C4-2B (cell line): ENCODE measurements around the gene RNPS1.

Experiments used
- ZFX ChIP-seq: fragments of 450-650 bp; IDR thresholded peaks from 2 replicates; pipeline ENCODE4 v1.6.1; 2017
- TF ChIP-seq, protein P1 (sequence below): fragments of 450-650 bp; conservative IDR thresholded peaks from 2 replicates; pipeline ENCODE4 v1.5.1; 2017; ENCODE audit warnings: mild to moderate bottlenecking

- TF ChIP-seq, protein P1, sequence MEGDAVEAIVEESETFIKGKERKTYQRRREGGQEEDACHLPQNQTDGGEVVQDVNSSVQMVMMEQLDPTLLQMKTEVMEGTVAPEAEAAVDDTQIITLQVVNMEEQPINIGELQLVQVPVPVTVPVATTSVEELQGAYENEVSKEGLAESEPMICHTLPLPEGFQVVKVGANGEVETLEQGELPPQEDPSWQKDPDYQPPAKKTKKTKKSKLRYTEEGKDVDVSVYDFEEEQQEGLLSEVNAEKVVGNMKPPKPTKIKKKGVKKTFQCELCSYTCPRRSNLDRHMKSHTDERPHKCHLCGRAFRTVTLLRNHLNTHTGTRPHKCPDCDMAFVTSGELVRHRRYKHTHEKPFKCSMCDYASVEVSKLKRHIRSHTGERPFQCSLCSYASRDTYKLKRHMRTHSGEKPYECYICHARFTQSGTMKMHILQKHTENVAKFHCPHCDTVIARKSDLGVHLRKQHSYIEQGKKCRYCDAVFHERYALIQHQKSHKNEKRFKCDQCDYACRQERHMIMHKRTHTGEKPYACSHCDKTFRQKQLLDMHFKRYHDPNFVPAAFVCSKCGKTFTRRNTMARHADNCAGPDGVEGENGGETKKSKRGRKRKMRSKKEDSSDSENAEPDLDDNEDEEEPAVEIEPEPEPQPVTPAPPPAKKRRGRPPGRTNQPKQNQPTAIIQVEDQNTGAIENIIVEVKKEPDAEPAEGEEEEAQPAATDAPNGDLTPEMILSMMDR = no peak
- no peak for TF ChIP-seq ZFX
These were observed 35.6 kb downstream of the RNPS1 start for GRCh38 chr16:2232094-2232990.
